DMS 273 (cell line): ENCODE results near the gene MYBL2.

Experiments used
- DNase-seq: peaks from one replicate; lab custom pipeline; 2025; ENCODE audit not compliant: unreplicated experiment; lab: John Stamatoyannopoulos, UW

MYBL2 gene

DNA sequence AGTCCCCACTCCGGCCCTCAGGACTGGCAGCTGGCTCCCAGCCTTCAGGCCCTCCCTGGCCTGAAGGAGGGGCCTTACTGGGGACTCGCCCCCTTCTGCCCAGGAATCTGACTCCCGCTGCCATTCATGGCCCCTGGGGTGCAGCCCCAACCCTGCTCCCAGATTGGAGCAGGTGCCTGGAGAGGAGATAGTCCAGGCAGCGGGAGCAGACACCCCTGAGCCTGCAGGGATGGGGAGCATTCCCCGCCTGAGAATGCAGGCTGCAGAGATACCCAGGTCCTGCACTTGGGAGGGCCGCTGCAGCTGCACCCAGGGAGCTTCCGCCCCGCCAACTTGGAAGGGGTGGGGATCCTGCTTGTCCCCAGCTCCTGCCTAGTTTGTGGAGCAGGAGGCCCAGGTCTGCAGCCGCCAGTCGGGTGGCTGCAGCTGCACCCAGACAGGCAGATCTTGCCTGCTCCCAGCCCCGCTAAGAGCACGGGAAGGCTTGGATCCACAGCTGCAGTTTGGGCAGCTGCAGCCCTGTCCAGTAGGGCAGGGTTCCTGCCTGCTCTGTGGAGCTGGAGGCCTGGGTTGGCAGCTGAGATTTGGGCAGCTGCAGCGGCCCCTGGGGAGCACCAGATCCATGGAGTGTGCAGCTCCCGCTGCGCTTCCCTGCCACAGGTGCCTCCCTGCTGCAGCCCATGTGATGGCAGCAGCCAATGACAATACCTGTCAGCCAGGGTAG lies 54.7 kb downstream of the MYBL2 start:
- peak; percentile 33 for DNase-seq

DNA sequence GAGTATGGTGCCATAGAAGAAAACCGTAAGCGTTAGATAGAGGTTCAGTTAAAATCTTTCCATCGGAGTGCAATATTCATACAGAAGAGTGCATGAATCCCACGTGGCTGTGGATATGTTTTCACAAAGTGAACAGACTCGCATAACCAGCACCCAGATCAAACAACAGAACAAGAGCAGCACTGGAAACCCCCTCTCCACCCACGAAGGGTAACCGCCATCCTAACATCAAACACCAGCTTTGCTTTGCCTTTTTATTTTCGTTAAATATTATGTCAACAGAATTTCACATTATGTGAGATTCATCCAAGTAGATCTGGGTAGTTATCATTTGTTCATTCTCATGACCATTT lies 55.2 kb downstream of the MYBL2 start:
- no peak for DNase-seq

DNA sequence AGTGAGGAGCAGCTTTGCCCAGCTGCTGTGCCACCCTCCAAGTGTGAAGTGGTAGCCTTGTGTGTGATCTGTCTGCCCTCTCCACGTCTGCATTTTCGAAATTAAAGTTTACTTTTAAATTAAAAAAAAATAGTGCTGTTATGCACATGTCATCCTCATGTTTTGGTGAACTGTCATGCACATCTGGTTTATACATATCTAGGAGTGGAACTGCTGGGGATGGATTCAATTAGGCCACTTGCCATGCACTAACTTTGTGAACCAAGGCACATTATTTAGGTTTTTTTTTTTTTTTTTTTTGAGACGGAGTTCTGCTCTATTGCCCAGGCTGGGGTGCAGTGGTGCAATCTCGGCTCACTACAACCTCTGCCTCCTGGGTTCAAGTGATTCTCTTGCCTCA lies 56.3 kb downstream of the MYBL2 start:
- DNase-seq = no peak

DNA sequence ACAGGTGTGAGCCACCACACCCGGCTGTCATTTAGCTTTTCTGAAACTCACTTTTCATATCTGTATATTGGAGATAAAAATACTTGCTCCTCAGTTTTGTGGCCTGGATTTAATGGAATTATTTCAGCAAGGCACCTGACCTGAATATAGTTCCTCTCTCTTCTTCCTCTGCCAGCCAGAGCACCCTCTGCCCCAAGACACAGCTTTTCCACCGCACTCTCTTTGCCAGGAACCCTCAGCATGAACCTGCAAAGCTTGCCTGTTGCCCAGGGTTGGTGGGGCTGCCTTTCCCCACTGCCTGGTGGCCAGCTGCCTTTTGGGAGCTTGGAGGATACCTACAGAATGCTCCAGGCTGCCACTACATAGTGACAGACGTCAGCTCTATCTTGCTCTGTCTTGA lies 56.8 kb downstream of the MYBL2 start:
- DNase-seq = no peak

DNA sequence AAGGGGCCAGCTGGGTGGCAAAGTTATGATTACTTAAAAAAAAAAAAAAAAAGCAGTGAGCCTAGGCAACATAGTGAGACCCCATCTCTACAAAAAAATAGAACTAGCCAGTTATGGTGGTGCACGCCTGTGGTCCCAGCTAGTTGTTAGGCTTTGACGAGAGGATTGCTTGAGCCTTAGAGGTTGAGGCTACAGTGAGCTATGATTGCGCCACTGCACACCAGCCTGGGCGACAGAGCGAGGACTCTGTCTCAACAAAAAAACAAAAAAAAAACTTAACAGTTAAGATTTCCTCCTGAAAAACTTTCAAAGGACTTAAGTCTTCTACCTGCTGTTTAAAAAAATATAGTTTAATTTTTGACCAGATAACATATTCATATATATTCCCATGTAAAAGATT lies 57.5 kb downstream of the MYBL2 start:
- DNase-seq = no peak

DNA sequence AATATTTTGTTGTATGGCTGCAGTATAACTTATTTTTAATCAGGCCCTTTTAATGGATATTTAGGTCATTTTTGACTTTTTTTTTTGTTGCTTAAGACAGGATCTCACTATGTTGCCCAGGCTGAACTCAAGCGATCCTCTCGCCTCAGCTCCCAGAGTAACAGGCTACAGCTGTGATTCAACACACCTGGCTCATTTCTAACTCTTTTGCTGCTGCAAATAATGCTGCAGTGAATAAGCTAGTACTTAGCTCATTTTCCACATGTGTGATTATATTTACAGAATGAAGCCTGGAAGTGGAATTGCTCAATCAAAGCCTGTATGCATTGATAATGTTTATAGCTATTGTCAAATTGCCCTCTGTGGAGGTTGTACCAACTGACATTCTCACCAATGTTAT lies 58.8 kb downstream of the MYBL2 start:
- DNase-seq = no peak

DNA sequence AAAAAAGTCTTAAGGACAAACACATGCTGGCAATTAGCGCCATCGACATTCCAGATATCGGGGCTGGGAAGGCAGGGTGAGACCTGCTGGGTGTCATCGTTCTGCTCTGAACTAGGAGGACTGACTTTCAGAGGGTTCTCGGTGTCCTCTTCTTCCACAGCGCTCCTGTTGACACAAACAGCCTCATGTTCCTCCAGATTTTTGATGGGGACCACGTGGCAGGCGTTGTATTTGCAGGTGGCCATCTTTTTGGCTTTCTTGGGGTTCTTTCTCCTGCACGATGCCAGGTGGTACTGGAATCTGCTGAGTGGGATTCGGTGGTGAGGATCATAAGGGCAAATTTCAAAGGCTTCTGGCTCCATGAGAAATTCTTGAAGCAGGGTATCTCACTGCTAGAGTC lies 59.4 kb downstream of the MYBL2 start:
- no peak for DNase-seq

DNA sequence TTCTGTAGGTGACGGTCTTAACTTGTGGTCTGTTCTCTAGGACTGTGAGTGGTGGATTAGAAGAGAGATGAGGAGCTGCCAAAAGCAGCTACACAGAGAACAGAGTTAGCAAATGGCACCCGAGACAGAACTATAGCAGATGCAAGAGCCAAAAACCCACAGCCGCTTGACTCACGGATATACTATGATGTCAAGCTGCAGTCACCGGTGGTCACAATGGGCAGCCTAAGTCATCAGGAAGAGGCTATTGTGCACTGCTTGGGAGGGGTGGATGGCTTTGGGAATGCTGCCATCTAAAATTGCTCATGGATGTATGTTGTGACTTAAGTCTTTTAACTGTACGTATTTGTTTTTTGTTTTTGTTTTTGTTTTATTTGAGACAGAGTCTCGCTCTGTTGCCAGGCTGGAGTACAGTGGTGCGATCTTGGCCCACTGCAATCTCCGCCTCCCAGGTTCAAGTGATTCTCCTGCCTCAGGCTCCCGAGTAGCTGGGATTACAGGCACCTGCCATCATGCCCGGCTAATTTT lies 60.0 kb downstream of the MYBL2 start, which contains the start of gene GTSF1L:
Gene GTSF1L, minus strand, starts transcription at position 192 of the 528 bp plus-strand sequence. CDS start 308 bp downstream, outside the sequence.
- no peak for DNase-seq

DNA sequence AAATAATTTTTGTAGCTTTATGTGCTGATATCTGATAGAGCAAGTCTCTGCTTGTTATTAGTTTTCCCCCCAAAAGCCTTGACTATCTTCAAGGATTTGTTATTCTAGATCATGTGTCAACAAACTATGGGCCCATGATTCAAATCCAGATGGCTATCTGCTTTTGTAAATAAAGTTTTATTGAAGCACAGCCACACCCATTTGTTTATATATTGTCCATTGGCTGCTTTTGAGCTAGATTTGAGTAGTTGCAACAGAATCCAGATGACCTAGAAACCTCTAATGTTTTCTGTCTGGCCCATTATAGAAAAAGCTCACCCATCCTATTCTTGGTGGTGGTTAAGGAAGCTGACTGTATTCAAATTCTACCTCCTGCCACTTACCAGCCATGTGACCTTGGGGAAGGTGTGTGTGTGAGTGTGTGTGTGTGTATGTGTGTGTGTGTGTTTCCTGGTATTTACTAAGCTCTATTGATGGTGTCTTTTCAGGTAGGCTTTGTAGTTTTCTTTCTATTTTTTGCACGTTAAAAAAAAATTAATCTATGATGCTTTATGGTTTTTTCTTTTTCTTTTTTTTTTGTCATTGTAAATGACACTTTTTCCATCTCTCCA lies 61.2 kb downstream of the MYBL2 start:
- no peak for DNase-seq

DNA sequence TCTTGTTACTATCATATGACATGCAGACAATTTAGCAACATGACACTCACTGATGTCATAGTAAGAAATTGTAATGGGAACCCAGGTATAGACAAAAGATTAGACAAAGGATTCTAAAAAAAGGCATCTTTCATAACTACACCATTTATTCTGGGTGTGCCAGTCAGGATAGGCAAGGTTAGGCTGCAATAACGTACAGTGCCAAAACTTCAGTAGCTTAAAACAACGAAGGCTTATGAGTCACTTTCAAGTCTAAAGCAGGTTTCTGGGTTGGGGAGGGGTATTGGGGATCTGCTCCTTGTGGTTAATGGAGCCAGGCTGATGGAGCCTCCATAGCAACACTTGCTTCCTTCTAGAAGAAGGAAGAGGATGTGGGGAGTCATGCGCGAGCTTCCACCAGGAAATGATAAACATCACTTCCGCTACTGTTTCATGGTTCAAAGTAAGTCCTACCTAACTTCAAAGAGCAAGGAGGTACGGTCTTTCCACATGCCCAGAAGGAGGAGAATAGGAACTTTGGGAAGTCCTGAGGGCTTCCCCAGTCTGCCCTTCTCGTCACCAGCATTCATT lies 61.9 kb downstream of the MYBL2 start:
- no peak for DNase-seq

DNA sequence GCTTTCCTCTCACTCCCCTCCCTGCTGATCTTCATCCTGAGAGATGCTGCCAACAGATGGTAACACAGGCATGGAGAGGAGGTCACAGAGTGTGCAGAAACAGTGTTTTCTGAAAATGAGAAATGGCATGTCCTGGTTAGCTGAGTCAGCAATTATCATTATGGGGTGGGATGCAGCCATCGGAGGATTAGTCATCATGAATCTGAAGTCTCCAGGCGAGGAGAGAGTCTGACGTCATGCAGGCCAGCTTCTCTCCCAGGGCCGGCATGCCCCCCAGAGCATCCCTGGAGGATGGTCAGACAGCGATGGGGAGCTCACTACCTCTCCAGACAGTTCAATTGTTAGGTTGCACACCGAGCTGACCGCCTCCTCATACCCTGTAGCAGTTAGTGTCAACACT lies 64.6 kb downstream of the MYBL2 start:
- no peak for DNase-seq

DNA sequence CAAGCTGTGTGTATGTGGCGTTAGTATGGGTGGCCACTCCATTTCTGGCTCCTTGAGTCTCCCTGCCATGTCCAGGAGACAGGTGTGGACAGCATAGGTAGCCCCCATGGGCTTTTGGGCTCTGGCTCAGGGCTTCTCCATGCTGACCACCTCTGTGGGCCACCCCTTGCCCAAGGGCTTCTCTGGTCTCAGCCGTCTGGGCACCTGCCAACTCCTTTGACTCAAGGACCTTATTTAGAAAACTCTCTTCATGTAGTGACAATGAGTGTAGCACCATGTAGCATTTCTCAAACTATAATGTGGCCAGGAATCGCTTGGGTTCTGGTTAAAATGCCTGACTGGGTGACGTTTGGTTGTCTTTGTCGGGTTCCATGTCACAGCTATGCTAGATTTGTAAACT lies 65.0 kb downstream of the MYBL2 start:
- DNase-seq = no peak

DNA sequence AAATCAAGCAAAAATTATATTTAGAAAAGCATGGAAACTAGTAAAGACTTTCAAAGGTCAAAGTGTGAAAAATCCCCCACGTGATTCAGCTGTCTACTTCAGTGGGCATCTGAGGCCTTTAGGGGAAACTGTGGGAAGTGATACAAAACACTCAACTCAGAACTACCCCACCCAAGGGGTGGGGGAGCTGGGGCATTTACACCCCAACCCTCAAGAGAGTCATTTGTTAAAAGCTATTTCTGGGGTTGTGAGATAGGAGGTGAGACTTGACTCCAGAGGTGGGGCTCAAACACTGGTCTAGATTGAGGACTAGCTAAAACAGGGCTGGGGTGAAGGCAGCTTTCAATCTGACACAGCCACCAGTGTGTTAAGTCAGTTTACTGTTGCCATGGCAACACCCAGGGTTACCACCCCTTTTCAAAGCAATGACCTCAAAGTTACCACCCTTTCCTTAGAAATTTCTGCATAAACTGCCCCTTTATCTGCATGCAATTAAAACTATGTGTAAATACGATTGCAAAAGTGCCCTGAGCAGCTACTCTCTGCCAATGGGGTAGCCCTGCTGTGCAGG lies 69.8 kb downstream of the MYBL2 start:
- peak; percentile 37 for DNase-seq

DNA sequence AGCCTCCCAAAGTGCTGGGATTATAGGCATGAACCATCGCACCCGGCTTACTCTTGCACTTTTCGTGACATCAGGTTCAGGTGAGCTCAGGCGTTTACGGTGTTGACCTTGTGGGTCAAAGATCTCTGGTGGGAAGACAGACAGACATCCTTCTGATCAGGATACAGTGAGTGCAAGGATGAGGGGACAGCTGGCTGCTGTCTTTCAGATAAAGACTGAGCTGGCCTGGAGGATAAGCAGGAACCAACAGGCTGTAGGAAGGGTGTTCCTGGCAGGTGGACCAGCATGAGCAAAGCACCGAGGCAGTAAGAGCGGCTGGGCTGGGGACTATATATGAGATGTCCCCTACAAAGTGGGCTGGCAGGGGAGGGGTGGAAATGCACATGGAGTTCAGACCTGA lies 71.0 kb downstream of the MYBL2 start:
- no peak for DNase-seq

DNA sequence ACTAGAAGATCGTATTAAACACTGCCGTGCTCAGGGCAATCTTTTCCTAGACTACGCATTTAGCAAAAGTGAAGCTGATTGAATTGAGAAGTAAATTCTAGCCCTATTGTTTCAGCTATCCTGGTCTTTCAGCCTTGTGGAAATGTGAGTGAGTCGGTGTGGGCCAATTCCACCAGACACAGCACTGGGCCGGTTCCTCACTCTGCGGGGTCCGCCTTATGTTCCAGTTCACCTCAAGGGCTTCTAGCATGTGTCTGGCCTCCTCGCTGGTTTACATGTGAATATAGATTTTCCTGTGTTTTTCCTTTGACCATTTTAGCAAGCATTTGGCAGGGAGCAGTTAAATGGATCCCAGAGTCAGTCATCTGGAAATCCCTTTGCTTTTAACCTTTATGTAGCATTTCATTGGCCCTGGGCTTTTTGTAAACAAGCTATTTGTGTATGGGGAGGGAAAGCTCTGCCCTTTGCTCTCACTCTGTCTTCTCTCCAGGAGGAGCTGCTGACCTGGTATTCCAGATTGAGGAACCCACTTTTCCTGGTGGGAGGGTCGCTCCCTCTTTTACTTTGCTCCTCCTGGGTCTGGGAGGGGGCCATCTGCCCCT lies 72.3 kb downstream of the MYBL2 start:
- DNase-seq = no peak

DNA sequence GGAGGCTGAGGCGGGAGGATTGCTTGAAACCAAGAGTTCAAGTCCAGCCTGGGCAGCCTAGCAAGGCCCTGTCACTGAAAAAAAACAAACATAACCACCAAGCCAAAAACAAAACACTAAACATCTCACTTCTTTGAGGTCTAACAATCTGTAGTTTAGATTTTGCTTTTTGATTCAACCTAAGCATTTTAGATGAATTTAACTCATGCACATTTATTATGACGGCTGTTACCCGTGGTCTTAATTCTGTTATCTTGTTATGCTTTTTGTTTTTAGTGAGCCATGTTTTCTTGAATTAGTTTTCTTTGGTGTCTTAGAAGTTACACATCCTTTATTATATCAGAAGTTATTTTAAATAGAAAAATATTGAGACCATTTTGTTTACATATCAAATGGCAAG lies 73.7 kb downstream of the MYBL2 start:
- no peak for DNase-seq

DNA sequence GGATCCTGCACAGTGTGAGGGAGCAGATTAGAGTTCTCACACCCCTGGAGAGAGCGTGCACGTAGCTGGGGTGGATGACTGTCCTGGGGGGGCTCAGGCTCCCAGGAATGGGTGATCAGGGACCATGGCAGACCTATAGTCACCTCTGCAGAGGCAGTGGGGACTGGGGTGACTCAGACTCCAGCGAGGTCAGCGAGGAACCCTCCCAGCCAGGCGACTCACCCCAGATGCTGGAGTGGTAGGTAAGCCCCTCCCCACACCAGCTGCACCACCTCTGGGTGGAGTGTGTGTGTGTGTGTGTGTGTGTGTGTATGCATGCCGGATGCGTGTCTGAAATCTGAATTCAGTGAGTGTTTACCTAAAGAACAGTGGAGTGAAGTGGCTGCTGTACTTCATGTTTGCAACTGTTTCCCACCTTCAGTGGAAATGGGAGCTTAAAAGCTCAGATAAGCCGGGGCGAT lies 77.3 kb downstream of the MYBL2 start:
- DNase-seq = no peak

DNA sequence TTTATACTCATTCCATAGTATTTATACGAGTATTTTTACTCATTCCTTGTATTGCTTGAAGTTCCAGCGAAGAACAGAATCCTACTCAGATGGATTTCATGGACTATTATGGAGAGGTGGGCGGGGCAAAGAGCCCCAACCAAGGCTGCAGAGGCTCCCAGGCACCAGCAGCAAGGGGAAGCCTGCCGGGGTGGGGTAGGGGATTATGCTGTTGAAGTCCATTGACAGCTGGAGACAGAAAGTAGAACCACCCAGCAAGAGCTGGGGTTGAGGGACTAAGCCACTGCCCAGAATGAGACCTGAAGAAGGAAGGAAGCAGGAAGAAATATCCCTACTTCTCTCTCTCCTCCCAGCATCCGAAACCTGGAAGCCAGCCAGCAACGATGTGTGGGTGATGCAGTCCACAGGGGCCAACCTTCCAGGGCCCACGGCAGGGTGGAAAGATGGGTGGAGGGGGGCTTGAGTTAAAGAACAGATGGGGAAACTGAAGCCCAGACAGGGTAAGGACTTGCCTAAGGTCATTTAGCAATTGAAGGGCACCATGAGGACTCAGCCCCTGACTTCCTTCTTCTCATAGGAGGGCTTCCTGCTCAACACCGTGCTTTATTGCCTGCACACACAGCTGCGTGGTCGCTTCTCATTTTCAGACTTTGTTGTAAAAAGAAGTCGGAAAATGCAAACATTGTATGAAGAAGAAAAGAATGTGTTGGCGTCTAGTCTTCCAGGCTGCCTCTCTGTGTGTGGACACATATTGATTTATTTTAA lies 78.2 kb downstream of the MYBL2 start:
- DNase-seq = peak; percentile 26

DNA sequence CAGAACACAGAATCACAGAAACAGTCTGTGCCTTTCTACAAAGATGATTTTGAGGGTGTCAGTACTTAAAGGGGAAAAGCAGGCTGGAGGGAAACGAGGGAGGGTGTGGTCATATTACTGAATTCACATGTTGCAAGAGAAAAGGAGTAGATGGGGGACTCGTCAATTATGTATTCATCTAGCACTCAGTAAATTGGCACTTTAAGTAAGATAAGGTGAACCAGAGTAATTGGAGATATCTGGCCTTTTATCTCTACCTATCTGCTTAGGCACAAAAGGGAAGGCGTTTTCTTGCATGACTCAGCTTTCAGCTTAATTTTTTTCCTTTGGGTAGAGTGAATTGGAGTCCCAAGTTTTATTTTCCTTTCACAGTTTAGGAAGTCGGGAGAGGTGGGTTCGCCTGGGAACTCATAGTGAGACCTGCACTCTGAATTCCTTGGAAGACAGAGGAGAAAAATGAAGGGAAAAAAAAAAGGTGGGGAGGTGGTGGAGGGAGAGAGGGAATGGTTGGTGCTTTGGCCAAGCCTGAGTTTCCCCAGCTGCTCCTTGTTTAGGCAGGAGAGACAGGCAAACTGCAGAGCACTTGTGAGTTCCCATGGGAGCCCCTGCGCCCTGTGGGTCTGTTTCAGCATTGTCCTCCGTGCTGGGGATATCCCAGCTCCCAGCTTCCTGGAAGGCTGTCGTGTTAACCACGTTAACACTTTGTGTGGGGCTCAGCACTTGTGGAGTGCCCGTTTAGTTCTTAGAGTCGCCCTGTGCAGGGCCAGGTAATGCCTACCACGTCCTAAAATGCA lies 79.6 kb downstream of the MYBL2 start:
- peak; percentile 38 for DNase-seq

DNA sequence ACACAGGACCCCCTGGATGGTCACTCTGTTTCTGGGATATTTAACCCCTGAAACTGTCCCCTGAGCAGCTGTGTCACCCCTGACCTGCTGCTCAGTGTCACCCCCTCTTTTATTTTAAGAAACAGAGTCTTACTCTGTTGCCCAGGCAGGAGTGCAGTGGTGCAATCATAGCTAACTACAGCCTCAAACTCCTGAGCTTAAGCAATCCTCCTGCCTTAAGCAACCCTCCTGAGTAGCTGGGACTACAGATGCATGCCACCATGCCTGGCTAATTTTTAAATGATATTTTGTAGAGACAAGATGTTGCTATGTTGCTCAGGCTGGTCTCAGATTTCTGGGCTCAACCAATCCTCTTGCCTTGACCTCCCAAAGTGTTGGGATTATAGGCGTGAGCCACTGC lies 81.4 kb downstream of the MYBL2 start:
- DNase-seq = no peak
